Skin of body (tissue), 2 donors: Measurements from ENCODE around the gene PPFIA1. TPM values are rescaled to one million over a fixed set of nuclear protein-coding genes. Genes with fewer than 3 reads are reported as not detected.

ENCODE experiments used
- DNase-seq: peaks from one replicate; lab custom pipeline; 2025; lab: John Stamatoyannopoulos, UW
- total RNA-seq: library from RNA; depleted of rRNA; stranded (reverse); fragments of >200 nt; gene quantifications from one replicate; pipeline ENCODE4 v1.2.3, GENCODE V29; 2014

The PPFIA1 gene
- total RNA-seq, 1 donor from 2014 or later = 43.2 TPM

GRCh38 chr11:70297341-70297740 is 26.9 kb downstream of the PPFIA1 start:
- no peak for DNase-seq

DNA sequence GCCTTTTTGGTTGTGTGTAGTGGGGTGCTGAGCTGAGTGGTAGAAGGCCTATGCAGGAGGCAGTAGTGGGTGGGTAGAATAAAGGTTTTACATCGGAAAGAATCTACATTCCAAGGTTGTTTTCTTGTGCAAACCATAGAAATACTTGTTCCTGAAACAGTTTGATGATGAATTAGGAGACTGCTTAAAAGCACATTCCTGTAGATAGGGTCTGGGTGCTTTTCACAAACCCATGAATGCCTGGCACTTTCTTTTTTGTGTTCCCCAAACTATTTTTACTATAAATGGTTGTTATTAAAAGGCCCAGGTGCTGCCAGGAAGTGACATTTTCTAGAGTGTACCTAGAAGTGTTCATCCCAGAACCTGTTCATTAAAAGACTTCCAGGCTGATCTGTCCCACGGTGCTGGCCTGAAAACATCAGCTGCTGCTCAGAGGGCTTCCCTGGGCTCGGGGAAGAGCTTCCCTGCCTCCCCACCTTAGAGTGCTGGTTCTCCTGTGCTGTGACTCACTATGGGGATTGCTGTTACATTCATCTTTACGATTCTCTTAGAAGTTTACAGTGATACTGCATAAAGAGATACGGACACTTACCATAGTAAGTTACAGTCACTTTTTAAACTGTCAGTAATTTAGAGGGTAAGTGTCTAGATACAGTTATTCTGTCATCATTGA is 27.9 kb downstream of the PPFIA1 start:
- DNase-seq = no peak

- DNase-seq = no peak
Observed at GRCh38 chr11:70299636-70300035, 29.1 kb downstream of the PPFIA1 start.

- no peak for DNase-seq
Observed at GRCh38 chr11:70301191-70301590, 30.7 kb downstream of the PPFIA1 start.

- no peak for DNase-seq
Observed at GRCh38 chr11:70301721-70302418, 31.4 kb downstream of the PPFIA1 start.

- DNase-seq = no peak
Observed at GRCh38 chr11:70302419-70302752, 31.9 kb downstream of the PPFIA1 start.

- peak; percentile 23 for DNase-seq
Observed at GRCh38 chr11:70303070-70303469, 32.6 kb downstream of the PPFIA1 start.

GRCh38 chr11:70304208-70304603 is 33.7 kb downstream of the PPFIA1 start:
- DNase-seq = no peak

DNA sequence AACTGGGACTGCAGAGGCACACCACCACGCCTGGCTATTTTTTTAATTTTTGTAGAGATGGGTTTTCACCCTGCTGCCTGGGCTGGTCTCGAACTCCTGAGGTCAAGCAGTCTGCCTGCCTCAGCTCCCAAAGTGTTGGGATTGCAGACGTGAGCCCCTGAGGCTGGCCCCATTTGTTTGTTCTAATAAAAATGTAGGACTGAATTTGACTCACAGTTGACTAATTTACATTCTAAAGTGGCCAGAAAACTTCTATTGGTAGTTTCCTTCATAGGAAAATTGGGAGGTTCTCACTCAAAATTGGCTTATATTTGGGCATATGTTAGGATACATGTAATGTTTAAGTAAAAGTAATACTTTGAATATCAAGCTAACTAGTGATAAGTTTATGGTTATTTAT is 35.0 kb downstream of the PPFIA1 start:
- DNase-seq = no peak

- DNase-seq = no peak
Observed at GRCh38 chr11:70306586-70307033, 36.1 kb downstream of the PPFIA1 start.

DNA sequence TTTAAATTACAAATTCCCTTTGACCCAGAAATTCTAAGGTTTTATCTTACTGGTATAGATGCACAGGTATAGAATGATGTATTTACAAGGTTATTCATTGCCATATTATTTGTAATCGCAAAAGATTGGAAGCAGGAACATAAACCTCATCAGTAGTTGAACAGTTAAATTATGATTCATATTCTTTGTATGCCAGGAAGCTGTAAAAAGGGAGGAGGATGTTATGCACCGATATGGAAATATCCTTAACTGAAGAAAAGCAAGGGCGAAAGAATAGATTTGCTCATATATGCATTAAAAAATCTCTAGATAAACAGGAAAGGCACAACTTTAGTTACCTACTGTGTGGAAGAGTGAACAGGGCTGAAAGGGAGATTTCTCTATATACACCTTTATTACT is 36.7 kb downstream of the PPFIA1 start:
- DNase-seq = no peak

DNA sequence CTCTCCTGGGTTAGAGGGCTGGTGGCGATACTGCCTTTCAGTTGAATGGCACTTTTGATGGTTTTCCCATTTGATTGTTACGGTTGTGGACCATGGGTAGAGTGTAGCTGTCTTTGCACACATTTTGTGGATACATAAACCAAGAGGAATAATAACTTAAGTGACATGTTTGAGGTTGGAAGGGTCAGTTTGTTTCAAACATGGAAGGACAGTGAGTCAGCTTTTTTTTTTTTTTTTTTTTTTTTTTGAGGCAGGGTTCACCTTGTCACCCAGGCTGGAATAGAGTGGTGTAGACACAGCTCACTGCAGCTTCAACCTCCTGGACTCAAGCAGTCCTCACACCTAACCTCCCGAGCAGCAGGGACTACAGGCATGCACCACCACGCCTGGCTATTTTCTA is 41.1 kb downstream of the PPFIA1 start:
- DNase-seq = no peak

GRCh38 chr11:70312401-70313357 is 42.2 kb downstream of the PPFIA1 start:
- DNase-seq = no peak

- DNase-seq = no peak
Observed at GRCh38 chr11:70313945-70314344, 43.5 kb downstream of the PPFIA1 start.

- DNase-seq = no peak
Observed at GRCh38 chr11:70314730-70315129, 44.2 kb downstream of the PPFIA1 start.

DNA sequence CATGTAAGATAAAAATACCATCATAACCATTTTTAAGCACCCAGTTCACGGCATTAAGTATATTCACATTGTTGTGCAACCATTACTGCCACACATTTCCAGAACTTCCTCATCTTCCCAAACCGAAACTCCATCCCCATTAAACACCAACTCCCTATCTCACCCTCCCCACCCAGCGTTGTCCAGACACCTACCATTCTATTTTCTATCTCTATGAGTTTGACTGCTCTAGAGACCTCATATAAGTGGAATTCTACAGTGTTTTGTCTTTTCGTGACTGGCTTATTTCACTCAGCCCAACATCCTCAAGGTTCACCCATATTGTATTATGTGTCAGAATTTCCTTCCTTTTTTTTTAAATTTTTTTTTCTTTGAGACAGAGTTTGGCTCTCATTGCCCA is 45.2 kb downstream of the PPFIA1 start:
- DNase-seq = no peak

- no peak for DNase-seq
Observed at GRCh38 chr11:70317581-70318305, 47.3 kb downstream of the PPFIA1 start.

GRCh38 chr11:70319396-70320076 is 49.0 kb downstream of the PPFIA1 start:
- no peak for DNase-seq

GRCh38 chr11:70322666-70323065 is 52.2 kb downstream of the PPFIA1 start:
- DNase-seq = no peak

- no peak for DNase-seq
Observed at GRCh38 chr11:70323806-70324205, 53.3 kb downstream of the PPFIA1 start.
